PC-3 (cell line): Measurements from ENCODE around the gene PPFIA1. TPM values are rescaled to one million over a fixed set of nuclear protein-coding genes. Genes with fewer than 3 reads are reported as not detected.

ENCODE experiments used
- ATAC-seq: fragments of 200-7000 bp; cut with Tn5 transposase; 2 replicates; pipeline ENCODE4 v1.9.1; 2020; ENCODE audit warnings: mild to moderate bottlenecking, moderate library complexity
- BruUV-seq: library from RNA; stranded (reverse); fragments of 400-500 nt; replicated peaks from 2 replicates; lab custom pipeline; 2021; lab: Mats Ljungman, UMichigan
- CTCF ChIA-PET: fragments of 300-600 bp; sonication (Branson Sonifier 250); formaldehyde crosslinking; loops from one replicate; lab custom pipeline; 2022; ENCODE audit warnings: antibody characterized with exemption; lab: Charles Lee
- POLR2A ChIA-PET: fragments of 300-600 bp; sonication (Branson Sonifier 250); formaldehyde crosslinking; loops from one replicate; lab custom pipeline; 2022; ENCODE audit warnings: antibody characterized with exemption; ENCODE audit not compliant: unreplicated experiment; lab: Charles Lee
- DNase-seq: peaks from one replicate; pipeline ENCODE4 v3.0.0-alpha.2; 2015
- H2AFZ ChIP-seq: fragments of 300-600 bp; sonication (generic); 2 replicates; pipeline ENCODE4 v1.6.0; 2016; ENCODE audit warnings: antibody characterized with exemption, low read length
- H3F3A ChIP-seq: fragments of 300-600 bp; sonication (generic); one replicate; pipeline ENCODE4 v1.6.0; 2017; ENCODE audit warnings: antibody characterized with exemption, low read length, control low read depth, mild to moderate bottlenecking; ENCODE audit not compliant: unreplicated experiment
- H3K27ac ChIP-seq: fragments of 300-600 bp; sonication (generic); 2 replicates; pipeline ENCODE4 v1.5.1; 2016; ENCODE audit warnings: mild to moderate bottlenecking, low read length
- H3K27me3 ChIP-seq: fragments of 300-600 bp; sonication (generic); 2 replicates; pipeline ENCODE4 v1.6.1; 2016; ENCODE audit warnings: low read length, mixed read lengths
- H3K36me3 ChIP-seq: fragments of 300-600 bp; sonication (generic); 2 replicates; pipeline ENCODE4 v1.6.1; 2016; ENCODE audit warnings: low read depth, mixed run types, low read length, mixed read lengths
- H3K4me1 ChIP-seq: fragments of 300-600 bp; sonication (generic); 2 replicates; pipeline ENCODE4 v1.5.1; 2016; ENCODE audit warnings: low read length; ENCODE audit not compliant: insufficient read depth
- H3K4me2 ChIP-seq: fragments of 300-600 bp; sonication (generic); 2 replicates; pipeline ENCODE4 v1.6.0; 2016; ENCODE audit warnings: low read length
- H3K4me3 ChIP-seq: fragments of 300-600 bp; sonication (generic); 2 replicates; pipeline ENCODE4 v1.5.1; 2016; ENCODE audit warnings: mild to moderate bottlenecking, low read length, mixed read lengths
- H3K79me2 ChIP-seq: fragments of 300-600 bp; sonication (generic); 2 replicates; pipeline ENCODE4 v1.6.1; 2017; ENCODE audit warnings: low read length, mixed read lengths
- H3K9ac ChIP-seq: fragments of 300-600 bp; sonication (generic); 2 replicates; pipeline ENCODE4 v1.6.0; 2016; ENCODE audit warnings: mild to moderate bottlenecking, low read length
- H3K9me2 ChIP-seq: fragments of 300-600 bp; sonication (generic); replicated peaks from 2 replicates; pipeline ENCODE4 v1.6.1; 2016; ENCODE audit warnings: mixed run types, low read length, mixed read lengths
- H3K9me3 ChIP-seq: fragments of 300-600 bp; sonication (generic); 2 replicates; pipeline ENCODE4 v1.6.1; 2016; ENCODE audit warnings: low read length, mixed read lengths
- H4K20me1 ChIP-seq: fragments of 300-600 bp; sonication (generic); 2 replicates; pipeline ENCODE4 v1.6.1; 2016; ENCODE audit warnings: low read length, mixed read lengths
- EZH2 ChIP-seq: fragments of 300-600 bp; sonication (generic); IDR thresholded peaks from one replicate; pipeline ENCODE4 v1.6.1; 2017; ENCODE audit warnings: antibody characterized with exemption, mild to moderate bottlenecking, low read length; ENCODE audit not compliant: unreplicated experiment
- EZH2phosphoT487 ChIP-seq: fragments of 300-600 bp; sonication (generic); IDR thresholded peaks from 2 replicates; pipeline ENCODE4 v1.6.1; 2018; ENCODE audit warnings: mild to moderate bottlenecking, antibody characterized with exemption, low read length, borderline replicate concordance
- intact Hi-C: fragments of 100-400 bp; cut with micrococcal nuclease; formaldehyde crosslinking; loops from 2 replicates; pipeline ENCODE4 v1.9.0; 2023
- total RNA-seq: library from RNA; depleted of rRNA; stranded (reverse); fragments of >200 nt; gene quantifications from 2 replicates; pipeline ENCODE4 v1.2.3, GENCODE V29; 2014
- TF ChIP-seq, protein P1 (sequence below): fragments of 300-600 bp; sonication (generic); conservative IDR thresholded peaks from 2 replicates; pipeline ENCODE4 v1.5.1; 2017; ENCODE audit warnings: antibody characterized with exemption, low read depth, mild to moderate bottlenecking, low read length

The PPFIA1 gene
- total RNA-seq, 1 experiment from 2014 or later: 57.5 TPM

DNA sequence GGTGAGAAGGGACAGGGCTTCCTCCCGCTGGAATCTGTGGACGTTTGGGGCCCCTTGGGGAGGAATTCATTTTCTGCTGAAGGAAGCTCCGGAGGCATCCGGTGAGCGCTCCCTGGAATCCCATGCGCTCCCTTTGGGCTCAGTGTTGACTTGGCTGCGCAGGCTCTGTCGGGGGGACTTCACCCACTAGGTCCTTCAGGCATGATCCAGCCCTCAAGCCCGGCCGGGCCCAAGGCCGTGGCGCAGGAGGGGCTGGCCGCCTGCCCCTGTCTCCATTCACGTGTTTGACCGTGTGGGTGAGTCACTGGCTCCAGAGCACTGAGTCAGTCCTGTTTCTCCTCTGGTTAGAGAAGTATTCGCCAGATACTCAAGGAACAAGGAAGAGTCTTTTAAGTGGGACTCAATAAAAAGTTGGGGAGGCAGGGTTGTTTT, 129.2 kb downstream of the PPFIA1 start:
- ATAC-seq (peak; percentile 75), DNase-seq (peak; percentile 99)
- Histone ChIP-seq H3K4me2 (peak overlapping the region; percentile 84), H4K20me1 (peaks cover 30% of the 10 kb centered on the region), H3K9ac (peak overlapping the region; percentile 96), H3K27ac (peak overlapping the region; percentile 86), H3K79me2 (peaks cover 96% of the 10 kb centered on the region), H3K9me2 (no peaks in the 10 kb centered on the region), H3K36me3 (peaks cover 8% of the 10 kb centered on the region), H3K4me1 (peaks cover 32% of the 10 kb centered on the region), H2AFZ (peak overlapping the region; percentile 40), H3K4me3 (peak overlapping the region; percentile 73), H3K9me3 (no peaks in the 10 kb centered on the region), H3F3A (no peaks in the 10 kb centered on the region), H3K27me3 (no peaks in the 10 kb centered on the region)
- POLR2A ChIA-PET: interaction anchor here (0.5 kb wide), 1 partner anchor 139 kb away, joined by 3 read pairs; no protein-coding TSS in a partner anchor
- BruUV-seq: TSS peak; percentile 12
- CTCF ChIA-PET: interaction anchor here (0.6 kb wide), 1 partner anchor 20 kb away, joined by 3 read pairs; no protein-coding TSS in a partner anchor
- intact Hi-C loops: no loop called here
- TF ChIP-seq EZH2 (no peak), EZH2phosphoT487 (no peak)
- TF ChIP-seq, protein P1, sequence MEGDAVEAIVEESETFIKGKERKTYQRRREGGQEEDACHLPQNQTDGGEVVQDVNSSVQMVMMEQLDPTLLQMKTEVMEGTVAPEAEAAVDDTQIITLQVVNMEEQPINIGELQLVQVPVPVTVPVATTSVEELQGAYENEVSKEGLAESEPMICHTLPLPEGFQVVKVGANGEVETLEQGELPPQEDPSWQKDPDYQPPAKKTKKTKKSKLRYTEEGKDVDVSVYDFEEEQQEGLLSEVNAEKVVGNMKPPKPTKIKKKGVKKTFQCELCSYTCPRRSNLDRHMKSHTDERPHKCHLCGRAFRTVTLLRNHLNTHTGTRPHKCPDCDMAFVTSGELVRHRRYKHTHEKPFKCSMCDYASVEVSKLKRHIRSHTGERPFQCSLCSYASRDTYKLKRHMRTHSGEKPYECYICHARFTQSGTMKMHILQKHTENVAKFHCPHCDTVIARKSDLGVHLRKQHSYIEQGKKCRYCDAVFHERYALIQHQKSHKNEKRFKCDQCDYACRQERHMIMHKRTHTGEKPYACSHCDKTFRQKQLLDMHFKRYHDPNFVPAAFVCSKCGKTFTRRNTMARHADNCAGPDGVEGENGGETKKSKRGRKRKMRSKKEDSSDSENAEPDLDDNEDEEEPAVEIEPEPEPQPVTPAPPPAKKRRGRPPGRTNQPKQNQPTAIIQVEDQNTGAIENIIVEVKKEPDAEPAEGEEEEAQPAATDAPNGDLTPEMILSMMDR: no peak

DNA sequence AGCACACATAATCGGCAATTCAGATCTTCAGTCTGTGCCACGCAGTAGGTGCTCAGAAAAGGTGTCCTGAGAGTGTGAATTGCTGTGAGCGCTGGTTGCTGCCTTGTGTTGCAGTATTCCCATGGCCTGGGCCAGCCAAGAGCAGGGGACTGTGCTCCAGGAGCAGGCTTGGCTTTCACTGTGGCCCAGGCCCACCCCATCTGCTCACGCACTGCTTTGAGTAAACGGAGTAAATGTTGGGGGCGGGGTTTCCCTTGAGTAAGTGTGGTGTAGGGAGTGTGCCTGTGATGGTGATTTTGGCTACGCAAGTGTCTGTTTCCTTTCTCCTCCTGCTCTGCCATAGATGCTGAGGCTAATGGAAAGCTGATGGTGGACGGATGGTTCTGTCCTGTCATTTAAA, 130.2 kb downstream of the PPFIA1 start:
- TF ChIP-seq, protein P1: no peak
- no peak for TF ChIP-seq EZH2
- no peak for TF ChIP-seq EZH2phosphoT487
- H3K9ac ChIP-seq: peak overlapping the region; percentile 96
- peak overlapping the region; percentile 73 for H3K4me3 ChIP-seq
- H3K27ac ChIP-seq: peak overlapping the region; percentile 86
- DNase-seq (no peak), ATAC-seq (no peak)
- ChIA-PET POLR2A (no interaction called here), CTCF (no interaction called here)
- no TSS peak for BruUV-seq
- H4K20me1 ChIP-seq: peaks cover 30% of the 10 kb centered on the region
- H3K27me3 ChIP-seq: no peaks in the 10 kb centered on the region
- intact Hi-C loops: no loop called here
- no peak overlapping the region for H2AFZ ChIP-seq
- H3K79me2 ChIP-seq: peaks cover 96% of the 10 kb centered on the region
- no peaks in the 10 kb centered on the region for H3K9me2 ChIP-seq
- H3K9me3 ChIP-seq: no peaks in the 10 kb centered on the region
- H3K4me2 ChIP-seq: peak overlapping the region; percentile 84
- H3F3A ChIP-seq: no peaks in the 10 kb centered on the region
- peaks cover 12% of the 10 kb centered on the region; the same call in 1 of the 2 replicates for H3K36me3 ChIP-seq
- H3K4me1 ChIP-seq: peaks cover 32% of the 10 kb centered on the region

DNA sequence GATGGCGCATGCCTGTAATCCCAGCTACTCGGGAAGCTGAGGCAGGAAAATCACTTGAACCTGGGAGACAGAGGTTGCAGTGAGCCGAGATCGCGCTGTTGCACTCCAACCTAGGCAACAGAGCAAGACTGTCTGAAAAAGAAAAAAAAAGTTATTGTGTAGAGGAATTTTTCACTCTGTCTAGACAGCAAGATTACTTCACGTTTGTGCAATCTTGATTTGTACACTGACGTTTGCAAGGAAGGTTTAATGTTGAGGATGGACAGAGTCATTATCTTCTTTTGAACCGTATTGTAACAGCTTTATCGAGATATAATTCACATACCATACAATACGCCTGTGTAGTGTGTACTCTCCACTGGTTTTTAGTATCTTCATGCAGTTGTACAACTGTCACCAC, 131.5 kb downstream of the PPFIA1 start:
- Histone ChIP-seq H3K27ac (no peak overlapping the region), H3K79me2 (peaks cover 92% of the 10 kb centered on the region), H3K27me3 (no peaks in the 10 kb centered on the region), H2AFZ (no peak overlapping the region), H3K36me3 (peaks cover 26% of the 10 kb centered on the region; the same call in 1 of the 2 replicates), H4K20me1 (peaks cover 31% of the 10 kb centered on the region), H3K4me3 (no peak overlapping the region), H3K9me2 (no peaks in the 10 kb centered on the region), H3K9me3 (no peaks in the 10 kb centered on the region), H3K9ac (no peak overlapping the region), H3K4me2 (no peak overlapping the region), H3F3A (no peaks in the 10 kb centered on the region), H3K4me1 (peaks cover 24% of the 10 kb centered on the region)
- no peak for TF ChIP-seq EZH2
- TF ChIP-seq, protein P1: no peak
- no peak for TF ChIP-seq EZH2phosphoT487
- POLR2A ChIA-PET: no interaction called here
- CTCF ChIA-PET: no interaction called here
- no peak for DNase-seq
- BruUV-seq: no TSS peak
- no peak for ATAC-seq
- intact Hi-C loops: loop anchor here (1.0 kb wide), 1 partner anchor 15 kb away; no protein-coding TSS in a partner anchor
